ENCODE results near the gene CD2AP.

- TF ChIP-seq SIN3A (IDR thresholded peaks at IDR 0.05; ENCODE audit: borderline replicate concordance, insufficient read depth, low read length) (no peak), POLR2AphosphoS5 (IDR thresholded peaks at IDR 0.05; ENCODE audit: low read depth, low read length) (no peak), REST (IDR thresholded peaks at IDR 0.05; ENCODE audit: insufficient read depth in 1 of 2, low read depth in 2 of 2, low read length in 2 of 2) (no peak), TAF1 (IDR thresholded peaks at IDR 0.05; ENCODE audit: borderline replicate concordance, insufficient read depth, low read length) (no peak), FOXP2 (optimal IDR thresholded peaks at IDR 0.05; ENCODE audit: borderline replicate concordance, extremely low read depth, extremely low read length, insufficient read depth) (no peak)
These were observed 169.1 kb downstream of the CD2AP start for GRCh38 chr6:47646689-47647088.

Measured in PFSK-1 (cell line).